Raji (cell line): ENCODE data around the gene HPGDS.

ENCODE experiments used
- POLR2A ChIP-seq: IDR thresholded peaks from 2 replicates; pipeline ENCODE4 v1.6.1; 2011; ENCODE audit warnings: low read depth, low read length, control low read depth; ENCODE audit not compliant: insufficient read depth

HPGDS gene

DNA sequence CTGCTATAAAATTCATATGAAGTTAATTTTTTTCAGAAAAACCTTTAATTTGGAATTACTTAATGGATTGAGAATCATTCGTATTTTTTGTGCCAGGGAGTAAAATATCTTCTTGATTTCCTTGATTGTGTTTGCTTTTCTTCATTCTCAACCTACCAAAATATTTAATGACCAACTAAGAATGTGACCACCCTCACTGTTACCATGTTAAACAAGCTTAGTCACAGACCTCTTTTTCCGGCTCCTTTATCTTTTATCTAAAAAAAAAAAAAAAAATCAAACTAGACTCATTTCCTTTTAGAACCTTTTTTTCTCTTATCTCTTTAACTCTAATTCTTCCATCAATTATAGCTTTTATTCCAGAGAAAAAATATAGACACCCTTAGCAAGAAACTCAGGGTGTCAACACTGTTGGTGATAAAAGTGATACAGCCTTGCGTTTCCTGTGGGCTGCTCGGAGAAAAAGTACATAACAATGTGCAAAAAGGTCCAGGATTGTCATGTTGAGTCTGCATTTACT is 20.6 kb upstream of the HPGDS start:
- no peak for TF ChIP-seq POLR2A

DNA sequence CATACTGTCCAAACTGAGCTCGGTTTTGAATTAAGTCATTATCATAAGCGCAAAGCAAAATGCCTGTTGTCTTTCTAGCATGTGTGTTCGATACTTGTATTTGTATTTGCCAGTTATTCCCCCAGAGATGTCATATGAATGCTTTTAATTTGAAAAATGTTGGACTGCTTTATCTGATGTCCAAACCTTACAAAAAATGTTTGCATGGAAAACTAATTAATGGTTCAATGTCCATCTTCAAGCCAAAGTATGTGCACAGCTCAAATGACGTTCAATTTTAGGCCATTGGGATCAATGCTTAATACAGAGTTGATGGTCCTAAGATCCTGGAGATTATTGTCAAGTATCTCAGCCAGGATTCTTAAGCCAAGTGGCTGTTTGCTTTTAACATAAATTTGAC is 17.2 kb upstream of the HPGDS start:
- no peak for TF ChIP-seq POLR2A

DNA sequence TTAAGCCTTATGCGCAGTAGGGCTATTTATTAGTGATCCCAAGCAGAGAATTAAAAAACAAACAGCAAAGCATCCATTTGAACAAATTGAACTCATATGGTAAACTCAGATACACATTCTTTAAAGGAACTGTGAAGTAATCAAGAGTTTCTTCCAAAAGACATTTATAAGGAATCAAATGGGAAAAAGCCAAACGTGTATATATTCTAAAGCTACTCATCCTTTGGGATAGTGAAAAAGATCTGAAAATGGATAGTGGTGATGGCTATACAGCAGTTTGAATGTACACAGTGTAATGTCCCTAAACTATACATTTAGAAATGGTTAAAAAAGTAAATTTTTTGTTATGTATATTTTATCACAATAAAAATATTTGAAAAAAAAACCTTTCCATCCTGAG is 16.6 kb upstream of the HPGDS start:
- TF ChIP-seq POLR2A: no peak

DNA sequence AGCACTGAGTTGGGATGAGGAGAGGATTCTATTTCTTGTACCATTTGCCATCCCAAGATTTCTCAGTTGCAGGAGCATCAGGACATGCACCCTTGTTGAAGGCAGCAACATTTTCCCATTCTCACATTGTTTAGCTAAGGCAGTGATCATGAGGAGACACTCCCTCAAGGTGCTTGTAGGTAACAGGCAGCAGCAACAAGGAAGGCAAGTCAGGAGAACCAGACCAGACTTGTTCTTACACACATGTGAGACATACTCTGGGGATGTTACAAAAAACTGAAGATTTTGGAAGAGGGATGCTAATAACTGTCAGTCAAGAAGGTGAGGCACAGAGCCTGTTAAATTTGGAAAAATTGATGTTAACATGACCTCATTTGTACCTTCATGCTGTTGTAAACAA is 15.5 kb upstream of the HPGDS start:
- TF ChIP-seq POLR2A: no peak

DNA sequence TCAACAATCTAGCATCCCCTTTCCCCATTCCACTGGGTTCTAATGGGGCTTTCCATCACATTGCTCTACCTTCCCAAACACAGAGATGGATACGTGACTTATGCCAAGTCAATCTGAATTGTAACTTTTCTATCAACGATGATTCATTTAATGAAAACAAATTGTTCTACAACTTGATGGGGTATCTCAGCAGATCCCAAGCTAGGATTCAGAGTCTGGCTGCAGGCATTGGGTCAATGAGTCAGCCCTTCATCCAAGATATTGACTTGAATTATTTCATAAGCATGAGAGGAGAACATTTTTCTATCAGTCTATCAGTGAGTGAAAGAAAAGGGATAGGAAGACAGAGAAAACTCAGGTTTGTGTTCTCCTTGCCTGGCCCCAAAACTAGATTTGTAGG is 15.0 kb upstream of the HPGDS start:
- no peak for TF ChIP-seq POLR2A

DNA sequence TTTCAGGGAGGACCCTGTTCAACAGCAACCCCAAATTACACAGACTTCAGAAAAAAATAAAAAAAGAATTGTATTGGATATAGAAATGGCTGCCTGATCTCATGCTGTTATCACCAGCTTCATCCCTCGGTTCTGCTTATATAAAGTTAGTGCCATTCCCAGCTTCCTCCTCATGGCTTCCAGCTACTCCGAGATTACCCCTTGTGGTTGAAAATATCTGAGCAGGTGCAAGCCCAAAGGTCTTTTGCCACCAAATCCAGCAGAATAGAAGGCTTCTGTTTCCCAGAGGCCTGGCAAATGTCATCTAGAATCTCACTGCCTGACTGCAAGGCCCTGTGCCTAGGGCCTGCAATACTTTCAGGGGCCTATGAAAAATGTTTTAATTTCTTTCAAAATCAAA is 13.8 kb upstream of the HPGDS start:
- no peak for TF ChIP-seq POLR2A

DNA sequence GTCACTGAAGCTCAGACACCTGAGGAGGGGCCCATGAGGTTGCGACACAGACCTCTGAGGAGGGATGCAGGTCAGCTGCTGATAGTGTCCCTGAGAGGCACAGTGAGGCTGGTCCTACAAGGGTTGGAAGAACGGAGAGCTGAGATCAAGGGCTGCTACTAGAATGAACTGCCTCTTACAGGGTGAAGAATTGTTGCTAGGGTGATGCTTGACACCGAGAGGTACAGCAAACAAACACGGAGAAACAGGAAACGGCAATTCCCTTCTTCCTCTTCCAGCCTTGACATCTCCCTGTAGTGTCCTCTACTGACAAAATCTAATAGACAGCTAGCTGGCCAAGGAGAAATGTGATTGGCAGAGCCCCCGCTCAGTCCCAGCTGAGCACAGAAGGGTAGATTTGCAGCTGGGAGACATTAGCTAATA is 11.8 kb upstream of the HPGDS start:
- no peak for TF ChIP-seq POLR2A

DNA sequence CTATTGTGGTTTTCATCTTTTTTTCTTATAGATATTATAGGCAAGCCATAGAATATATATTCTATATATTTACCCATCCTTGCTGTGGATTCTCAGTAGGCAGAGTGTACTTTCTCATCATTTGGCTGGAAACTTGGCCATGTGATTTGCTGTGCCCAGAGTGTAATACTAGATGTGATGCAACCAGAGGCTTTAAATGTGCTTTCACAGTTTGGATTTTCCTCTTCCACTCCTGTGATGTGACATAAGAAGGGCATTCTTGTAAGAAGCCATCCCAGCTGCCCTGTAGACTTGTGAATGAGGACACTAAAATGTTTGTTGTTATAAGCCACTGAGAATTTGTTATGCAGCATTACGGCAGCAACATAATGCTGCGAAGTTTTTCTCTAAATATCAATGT is 10.4 kb upstream of the HPGDS start:
- TF ChIP-seq POLR2A: no peak

DNA sequence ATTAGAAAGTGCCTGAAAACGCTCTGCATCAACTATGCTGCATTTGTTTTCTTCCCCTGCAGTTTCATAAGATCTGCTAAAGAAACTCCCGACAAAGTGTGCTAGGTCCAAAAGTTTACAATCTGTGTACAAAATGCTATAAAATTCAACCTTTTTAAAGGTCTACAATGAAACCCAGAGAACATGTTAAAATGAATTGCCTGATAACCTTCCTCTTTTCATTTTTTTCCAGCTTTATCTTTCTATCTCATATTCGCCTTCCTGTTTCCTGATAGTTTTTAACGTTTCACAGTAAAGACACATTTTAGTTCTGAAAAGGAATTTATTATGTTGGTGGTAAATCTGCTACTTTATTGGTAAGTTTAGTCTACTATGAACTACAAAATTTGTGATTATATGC is 9.5 kb upstream of the HPGDS start:
- no peak for TF ChIP-seq POLR2A

DNA sequence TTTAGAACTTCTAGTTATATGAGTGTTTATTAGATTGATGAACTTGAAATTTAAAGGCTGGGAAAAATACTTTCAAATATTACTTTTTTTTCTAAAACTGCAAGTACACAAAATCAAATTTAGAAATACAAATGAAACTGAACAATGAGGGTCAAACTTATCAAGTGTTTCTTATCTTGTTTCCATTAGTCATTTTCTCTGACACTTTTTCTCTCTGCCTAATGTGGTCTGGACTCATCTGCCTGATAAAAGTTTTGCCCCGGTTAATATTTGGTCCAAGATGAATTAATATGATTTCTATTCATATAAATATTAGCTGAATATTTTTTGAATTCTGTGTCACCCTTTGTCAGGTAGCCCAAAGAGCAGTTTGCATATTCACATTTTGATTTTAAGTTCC is 8.7 kb upstream of the HPGDS start:
- TF ChIP-seq POLR2A: no peak

DNA sequence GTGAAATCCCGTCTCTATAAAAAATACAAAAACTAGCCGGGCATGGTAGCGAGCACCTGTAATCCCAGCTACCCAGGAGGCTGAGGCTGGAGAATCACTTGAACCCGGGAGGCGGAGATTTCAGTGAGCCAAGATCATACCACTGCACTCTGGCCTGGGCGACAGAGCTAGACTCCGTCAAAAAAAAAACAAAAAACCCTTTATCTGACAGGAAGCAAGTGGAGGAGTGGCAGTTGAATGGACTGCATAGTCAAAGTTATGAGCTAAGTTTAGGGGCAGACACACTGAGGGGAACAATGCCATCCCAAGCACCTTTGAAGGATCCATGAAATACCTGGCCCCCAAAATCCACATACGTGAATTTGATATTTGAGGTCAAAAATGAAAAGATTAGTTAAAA is 7.5 kb upstream of the HPGDS start:
- no peak for TF ChIP-seq POLR2A

DNA sequence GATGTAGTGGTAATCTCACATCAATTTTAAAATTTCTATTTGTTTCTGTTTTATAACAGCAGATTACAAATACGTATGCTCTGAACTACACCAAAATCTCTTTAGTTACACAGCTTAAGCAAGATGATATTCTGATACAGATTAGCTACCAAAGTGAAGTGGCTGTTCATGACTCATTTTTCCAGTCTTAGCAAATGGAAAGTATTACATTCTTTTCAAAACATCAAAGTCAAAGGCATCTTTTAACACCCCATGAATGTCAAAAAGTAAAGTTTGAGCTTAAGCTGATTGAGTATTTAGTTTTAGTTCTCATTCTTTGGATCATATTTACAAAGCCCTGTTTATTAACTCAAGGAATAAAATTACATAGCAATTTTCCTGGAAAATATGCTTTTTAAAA is 6.6 kb upstream of the HPGDS start:
- no peak for TF ChIP-seq POLR2A

DNA sequence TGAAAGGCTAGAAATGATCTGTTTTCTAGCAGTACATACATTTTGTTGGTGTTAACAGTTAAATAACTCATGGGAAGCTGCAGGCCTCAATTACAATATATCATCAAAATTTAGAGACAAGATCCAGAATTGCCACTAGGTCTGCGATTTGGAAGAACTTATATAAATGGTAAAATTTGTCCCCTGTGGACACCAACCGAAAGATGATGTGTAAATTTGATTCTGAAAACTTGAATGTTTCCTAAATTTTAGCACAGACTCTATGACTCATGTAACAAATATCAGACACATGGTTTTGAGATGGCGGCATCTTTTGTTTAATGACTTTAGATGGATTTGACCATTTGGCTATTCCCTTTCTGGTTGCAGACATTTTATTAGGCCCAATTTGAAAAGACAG is 6.0 kb upstream of the HPGDS start:
- no peak for TF ChIP-seq POLR2A

DNA sequence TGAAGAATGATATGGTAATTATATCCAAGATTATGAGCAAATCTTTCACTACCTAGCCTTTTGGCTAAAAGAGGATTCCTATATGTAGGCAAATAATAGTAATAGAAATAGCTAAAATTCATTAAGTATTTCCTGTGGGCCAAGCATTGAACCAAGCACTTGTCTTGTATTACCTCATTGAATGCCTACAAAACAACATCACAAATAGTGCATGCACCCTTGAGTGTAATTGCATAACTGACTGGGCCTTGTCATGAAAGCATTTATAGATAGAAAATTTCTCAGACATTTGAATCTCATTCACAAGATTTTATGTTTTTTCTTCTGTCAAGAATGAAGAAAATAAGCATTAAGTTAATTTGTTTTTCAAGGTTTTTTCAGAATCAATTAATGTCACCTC is 3.9 kb upstream of the HPGDS start:
- no peak for TF ChIP-seq POLR2A

DNA sequence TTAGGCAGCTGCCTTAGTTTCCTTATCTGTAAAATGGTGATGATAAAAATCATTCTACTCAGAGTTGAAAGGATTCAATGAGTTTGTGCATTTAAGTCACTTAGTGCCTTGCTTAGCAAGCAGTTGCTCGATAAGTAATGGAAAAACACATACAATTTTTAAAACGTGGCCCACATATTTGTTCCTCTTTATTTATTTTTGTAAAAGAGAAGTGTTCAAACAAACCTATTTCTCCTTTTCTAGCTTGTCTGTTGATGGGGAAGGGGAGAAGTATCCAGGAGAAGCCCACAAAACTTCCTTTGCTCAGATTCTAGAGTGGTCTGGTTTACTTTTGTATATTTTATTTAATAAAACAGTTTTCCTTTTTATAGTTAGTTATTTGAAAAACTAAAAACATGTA is 3.3 kb upstream of the HPGDS start:
- no peak for TF ChIP-seq POLR2A

DNA sequence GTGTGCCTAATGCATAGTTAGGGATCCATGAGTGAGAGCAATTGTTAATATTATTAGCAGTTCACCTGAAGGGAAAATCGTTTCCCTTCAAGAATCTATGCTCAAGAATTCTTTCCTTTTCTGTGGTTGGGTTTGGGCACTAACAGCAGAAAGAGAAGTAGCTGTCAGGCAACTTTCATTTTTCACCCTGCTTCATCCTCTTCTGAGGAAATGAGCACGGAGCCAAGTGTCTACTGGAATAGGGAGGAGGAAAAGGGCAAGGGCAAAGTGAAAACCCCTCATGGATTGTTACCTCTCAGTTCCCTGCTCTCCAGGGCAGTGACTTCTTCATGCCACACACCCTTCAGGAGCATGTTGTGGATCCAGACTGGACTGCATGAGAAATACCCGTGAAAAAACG is 2.6 kb upstream of the HPGDS start:
- TF ChIP-seq POLR2A: no peak

DNA sequence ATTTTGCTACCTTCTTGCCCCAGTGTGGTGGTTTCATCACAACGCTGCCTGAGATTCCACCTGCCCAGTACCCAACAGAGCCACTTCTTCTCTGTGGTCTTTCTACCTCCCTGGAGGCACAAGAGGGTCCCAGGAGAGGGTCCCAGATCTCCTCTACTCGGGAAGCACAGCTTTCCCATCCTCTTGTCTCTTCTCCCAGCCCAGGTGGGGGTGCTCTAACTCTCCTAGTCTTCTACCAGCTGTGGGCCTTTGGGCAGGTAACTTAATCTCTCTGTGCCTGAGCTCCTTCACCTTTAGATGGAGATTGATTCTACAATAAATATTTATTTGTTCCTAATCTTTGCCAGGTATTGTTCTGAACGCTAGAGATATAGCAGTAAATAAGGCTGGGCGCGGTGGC is 1.8 kb upstream of the HPGDS start:
- TF ChIP-seq POLR2A: no peak
